ENCODE measurements around the gene WDR55. TPM values are rescaled to one million over a fixed set of nuclear protein-coding genes. Genes with fewer than 3 reads are reported as not detected.
"Not testable (repeated sequence)": the region's sequence is repeated elsewhere in the genome, so short reads cannot be mapped to it uniquely, and the experiment has no call there.

Gene WDR55
- total RNA-seq, 2 experiments from 2014 or later: 40.1 to 41.1 TPM

DNA sequence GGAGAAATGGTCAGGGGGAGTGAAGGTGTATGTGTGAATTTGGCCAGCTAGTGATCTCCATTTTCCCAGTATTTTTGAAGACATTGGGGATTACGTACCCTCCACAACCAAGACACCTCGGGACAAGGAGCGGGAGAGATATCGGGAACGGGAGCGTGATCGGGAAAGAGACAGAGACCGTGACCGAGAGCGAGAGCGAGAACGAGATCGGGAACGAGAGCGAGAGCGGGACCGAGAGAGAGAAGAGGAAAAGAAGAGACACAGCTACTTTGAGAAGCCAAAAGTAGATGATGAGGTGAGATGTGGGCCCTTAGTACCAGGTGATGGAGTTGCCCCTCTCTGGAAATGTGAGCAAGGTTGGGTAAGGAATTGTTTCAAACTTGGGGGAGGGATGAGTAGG is 5.8 kb upstream of the WDR55 start:
- ChIA-PET POLR2A (interaction anchor here (1.3 kb wide), 1 partner anchor 11 kb away, joined by 5 read pairs; the partner anchor contains the start of genes IK and NDUFA2), CTCF (no interaction called here)
- no peaks in the 10 kb centered on the region for H3K9me3 Mint-ChIP-seq (ENCODE audit: insufficient read depth)
- ATAC-seq (no peak), DNase-seq (no peak)
- no peaks in the 10 kb centered on the region for H3K27me3 Mint-ChIP-seq (ENCODE audit: low read depth)
- peaks cover 4% of the 10 kb centered on the region for H3K4me1 Mint-ChIP-seq (ENCODE audit: low read depth)
- H3K27ac Mint-ChIP-seq: no peak overlapping the region
- peaks cover 82% of the 10 kb centered on the region for H3K36me3 Mint-ChIP-seq (ENCODE audit: low read depth)
- no peak overlapping the region for H3K4me3 Mint-ChIP-seq

DNA sequence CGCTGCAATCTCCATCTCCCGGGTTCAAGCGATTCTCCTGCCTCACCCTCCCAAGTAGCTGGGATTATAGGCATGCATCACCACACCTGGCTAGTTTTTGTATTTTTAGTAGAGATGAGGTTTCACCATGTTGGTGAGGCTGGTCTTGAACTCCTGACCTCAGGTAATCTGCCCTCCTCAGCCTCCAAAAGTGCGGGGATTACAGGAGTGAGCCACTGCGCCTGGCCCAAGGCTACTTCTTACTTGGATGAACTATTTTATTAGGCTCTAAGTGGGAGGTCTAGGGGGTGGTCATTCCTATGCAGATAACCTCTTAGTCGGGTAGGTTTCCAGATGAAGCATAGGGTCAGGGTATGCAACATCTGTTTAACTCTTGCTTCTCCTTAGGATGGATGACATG is 4.3 kb upstream of the WDR55 start:
- POLR2A ChIA-PET, CTCF ChIA-PET: not testable (repeated sequence)

DNA sequence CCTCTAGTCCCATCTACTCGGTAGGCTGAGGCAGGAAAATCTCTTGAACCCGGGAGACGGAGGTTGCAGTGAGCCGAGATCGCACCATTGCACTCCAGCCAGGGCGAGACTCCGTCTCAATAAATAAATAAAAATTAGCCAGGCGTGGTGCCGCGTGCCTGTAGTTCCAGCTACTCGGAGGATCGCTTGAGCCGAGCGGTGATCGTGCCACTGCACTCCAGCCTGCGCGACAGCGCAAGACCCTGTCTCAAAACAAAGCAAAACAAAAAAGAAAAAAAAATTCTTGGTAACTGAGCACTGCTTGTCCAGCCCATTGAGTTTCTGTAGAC is 710 bp upstream of the WDR55 start:
- ATAC-seq (no peak), DNase-seq (no peak)
- ChIA-PET POLR2A (interaction anchor here (0.9 to 5.8 kb wide), 8 partner anchors 11 to 117 kb away, joined by 3 to 44 read pairs (median 4); partner anchors contain the start of genes EIF4EBP3, HARS1, HARS2 and IK), CTCF (interaction anchor here (3.1 kb wide), 1 partner anchor 17 kb away, joined by 13 read pairs; the partner anchor contains the start of genes IK and NDUFA2)
- Mint-ChIP-seq H3K36me3 (ENCODE audit: low read depth) (peaks cover 75% of the 10 kb centered on the region), H3K4me3 (peak overlapping the region; percentile 98), H3K27ac (peak overlapping the region; percentile 96), H3K4me1 (ENCODE audit: low read depth) (peaks cover 35% of the 10 kb centered on the region), H3K27me3 (ENCODE audit: low read depth) (no peaks in the 10 kb centered on the region), H3K9me3 (ENCODE audit: insufficient read depth) (no peaks in the 10 kb centered on the region)

More for the DNA sequence above, 4.3 kb upstream of the WDR55 start:
- Mint-ChIP-seq H3K4me1 (ENCODE audit: low read depth) (peaks cover 12% of the 10 kb centered on the region), H3K36me3 (ENCODE audit: low read depth) (peaks cover 71% of the 10 kb centered on the region)
- not testable (repeated sequence) for H3K27ac Mint-ChIP-seq; DNase-seq; H3K9me3 Mint-ChIP-seq (ENCODE audit: insufficient read depth); H3K27me3 Mint-ChIP-seq (ENCODE audit: low read depth); H3K4me3 Mint-ChIP-seq; ATAC-seq

DNA sequence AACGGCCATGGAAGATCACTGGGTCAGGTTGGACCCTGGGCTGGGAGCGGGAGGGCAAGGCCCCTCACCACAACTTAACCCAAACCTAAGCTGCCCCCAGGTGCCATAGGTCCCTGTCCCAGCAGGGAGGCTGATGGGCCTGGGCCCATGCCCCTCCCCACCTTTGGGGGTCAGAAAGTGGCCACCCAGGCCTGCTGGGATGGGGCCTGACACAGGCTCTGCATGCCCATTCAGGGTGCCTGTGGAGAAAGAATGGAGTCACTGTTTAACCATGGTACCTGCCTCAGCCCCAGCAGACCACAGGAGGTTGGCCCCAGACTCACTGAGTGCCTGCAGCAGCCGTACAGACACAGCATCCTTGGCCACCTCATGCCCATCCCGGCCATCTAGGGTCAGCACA is 6.3 kb downstream of the WDR55 start:
- Mint-ChIP-seq H3K36me3 (ENCODE audit: low read depth) (peaks cover 67% of the 10 kb centered on the region), H3K4me1 (ENCODE audit: low read depth) (peaks cover 21% of the 10 kb centered on the region)
- ATAC-seq; CTCF ChIA-PET; POLR2A ChIA-PET; H3K27ac Mint-ChIP-seq; H3K27me3 Mint-ChIP-seq (ENCODE audit: low read depth); DNase-seq; H3K9me3 Mint-ChIP-seq (ENCODE audit: insufficient read depth); H3K4me3 Mint-ChIP-seq: not testable (repeated sequence)

DNA sequence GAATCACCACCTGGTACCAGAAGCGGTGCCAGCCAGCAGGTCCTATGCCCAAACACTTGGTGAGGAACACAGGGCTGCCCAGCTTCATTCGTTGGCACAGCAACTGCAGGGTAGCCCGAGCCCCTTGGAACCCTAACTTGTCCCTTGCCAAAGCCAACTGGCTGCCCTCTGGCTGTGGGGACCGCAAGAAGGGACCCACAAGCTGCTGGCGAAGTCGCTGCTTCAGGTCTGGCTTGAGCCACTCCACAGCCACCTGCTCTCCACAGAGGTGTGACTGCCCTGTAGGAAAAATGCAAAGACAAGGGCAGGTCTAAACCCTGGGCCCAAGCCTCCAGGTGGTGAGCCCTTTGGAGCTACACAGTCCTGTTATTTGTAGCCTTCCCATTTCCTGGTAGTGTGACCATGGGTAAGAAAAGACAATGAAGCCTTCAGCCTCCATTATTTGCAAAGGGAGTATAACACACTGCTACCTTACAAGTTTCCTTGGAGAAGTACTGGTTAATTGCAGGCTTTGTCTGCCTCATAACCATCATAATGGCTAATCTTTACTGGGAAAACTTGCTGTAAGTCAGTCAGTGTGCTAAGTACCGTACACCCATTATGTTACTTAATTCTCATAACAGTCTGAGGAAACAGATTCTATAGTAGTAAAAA is 6.9 kb downstream of the WDR55 start:
- DNase-seq: no peak
- Mint-ChIP-seq H3K27me3 (ENCODE audit: low read depth) (no peaks in the 10 kb centered on the region), H3K36me3 (ENCODE audit: low read depth) (peaks cover 69% of the 10 kb centered on the region), H3K4me1 (ENCODE audit: low read depth) (peaks cover 16% of the 10 kb centered on the region), H3K27ac (no peak overlapping the region), H3K4me3 (no peak overlapping the region), H3K9me3 (ENCODE audit: insufficient read depth) (no peaks in the 10 kb centered on the region)
- ChIA-PET CTCF (no interaction called here), POLR2A (interaction anchor here (1.0 kb wide), 2 partner anchors 16 to 29 kb away, joined by 3 read pairs; partner anchors contain the start of gene ZMAT2)
- no peak for ATAC-seq

DNA sequence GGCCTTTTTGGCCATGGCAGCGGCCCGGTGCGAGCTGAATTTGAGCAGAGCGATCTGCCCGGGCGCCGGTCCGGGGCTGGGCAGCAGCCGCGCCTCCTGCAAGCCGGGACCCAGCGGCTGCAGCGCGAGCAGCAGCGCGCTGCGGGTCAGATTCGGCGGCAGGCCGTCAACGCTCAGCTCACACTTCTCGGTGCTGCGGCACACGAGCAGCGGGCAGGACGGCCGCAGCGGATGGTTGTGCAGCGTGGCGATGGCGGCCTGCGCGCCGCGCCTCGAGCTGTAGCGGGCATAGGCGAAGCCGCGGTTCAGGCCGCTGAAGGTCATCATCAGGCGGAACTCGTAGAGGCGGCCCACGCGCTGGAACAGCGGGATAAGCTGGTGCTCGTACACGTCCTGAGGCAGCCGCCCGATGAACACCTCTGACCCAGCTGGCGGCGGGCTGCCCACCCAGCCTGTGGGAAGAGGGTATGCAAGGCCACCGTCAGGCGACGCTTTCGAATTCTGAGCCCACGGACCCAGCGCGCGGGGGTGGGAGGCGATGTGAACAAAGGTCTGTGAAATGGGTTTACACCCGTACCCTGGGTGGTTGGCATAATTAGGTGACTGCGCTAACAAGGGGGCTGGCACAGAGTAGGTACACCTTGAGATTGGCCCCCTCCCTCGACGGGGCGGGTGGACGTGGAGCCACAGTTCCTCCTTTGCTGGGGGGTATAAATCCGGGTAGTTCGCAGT is 7.9 kb downstream of the WDR55 start:
- no peak for DNase-seq
- ChIA-PET POLR2A (interaction anchor here (1.0 kb wide), 2 partner anchors 17 to 28 kb away, joined by 3 read pairs; partner anchors contain the start of gene ZMAT2), CTCF (no interaction called here)
- Mint-ChIP-seq H3K4me3 (no peak overlapping the region), H3K27me3 (ENCODE audit: low read depth) (no peaks in the 10 kb centered on the region), H3K27ac (no peak overlapping the region), H3K36me3 (ENCODE audit: low read depth) (peaks cover 67% of the 10 kb centered on the region), H3K9me3 (ENCODE audit: insufficient read depth) (no peaks in the 10 kb centered on the region), H3K4me1 (ENCODE audit: low read depth) (peaks cover 6% of the 10 kb centered on the region)
- no peak for ATAC-seq

DNA sequence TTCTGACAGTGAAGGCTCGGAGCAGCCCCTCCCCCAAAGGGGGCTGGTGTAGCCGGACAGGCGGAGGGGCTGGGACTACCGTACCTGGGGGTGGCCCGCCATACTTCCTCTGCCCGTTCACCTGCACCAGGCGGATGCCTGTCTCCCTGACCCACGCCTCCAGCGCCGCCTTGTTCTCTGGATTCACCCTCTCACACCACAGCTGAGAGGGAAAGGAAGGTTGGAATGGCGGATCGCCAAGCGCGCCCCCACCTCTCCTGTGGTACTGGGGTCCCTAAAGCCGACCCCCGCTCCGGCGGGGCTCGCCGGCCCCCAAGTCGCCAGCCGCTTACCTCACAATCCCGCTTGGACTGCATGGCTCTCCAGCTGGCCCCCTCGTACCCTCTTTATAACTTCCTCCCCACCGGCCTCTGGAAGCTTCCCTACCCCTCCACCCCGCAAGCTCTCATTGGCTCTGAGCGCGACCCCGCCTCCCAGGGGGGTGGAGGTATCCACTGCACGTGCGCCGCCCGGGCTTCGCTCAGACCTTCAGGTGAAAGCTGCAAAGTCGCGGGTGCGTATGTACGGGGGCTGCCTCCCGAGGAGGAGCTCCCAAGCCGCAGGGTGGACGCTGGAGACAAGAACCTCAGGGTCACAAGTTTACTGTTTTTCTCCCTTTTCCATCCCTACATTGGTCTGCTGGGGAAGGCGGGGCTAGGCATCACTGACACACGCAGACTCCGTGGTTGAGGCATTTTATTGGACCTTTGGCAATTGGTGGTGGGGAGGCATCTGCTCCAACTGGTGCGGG is 8.7 kb downstream of the WDR55 start, which contains the start of gene DND1:
Gene DND1 (minus strand): TSS at position 390 of the 790 bp plus-strand sequence. CDS start 34 bp downstream, at position 356.
- ChIA-PET POLR2A (no interaction called here), CTCF (no interaction called here)
- H3K27me3 Mint-ChIP-seq (ENCODE audit: low read depth): no peaks in the 10 kb centered on the region
- H3K9me3 Mint-ChIP-seq (ENCODE audit: insufficient read depth): no peaks in the 10 kb centered on the region
- no peak for DNase-seq
- H3K4me1 Mint-ChIP-seq (ENCODE audit: low read depth): peaks cover 4% of the 10 kb centered on the region
- peak within 1 kb of the TSS; percentile 18 for H3K27ac Mint-ChIP-seq
- ATAC-seq: peak; percentile 18
- no peak within 1 kb of the TSS for H3K4me3 Mint-ChIP-seq
- H3K36me3 Mint-ChIP-seq (ENCODE audit: low read depth): peaks cover 65% of the 10 kb centered on the region

DNA sequence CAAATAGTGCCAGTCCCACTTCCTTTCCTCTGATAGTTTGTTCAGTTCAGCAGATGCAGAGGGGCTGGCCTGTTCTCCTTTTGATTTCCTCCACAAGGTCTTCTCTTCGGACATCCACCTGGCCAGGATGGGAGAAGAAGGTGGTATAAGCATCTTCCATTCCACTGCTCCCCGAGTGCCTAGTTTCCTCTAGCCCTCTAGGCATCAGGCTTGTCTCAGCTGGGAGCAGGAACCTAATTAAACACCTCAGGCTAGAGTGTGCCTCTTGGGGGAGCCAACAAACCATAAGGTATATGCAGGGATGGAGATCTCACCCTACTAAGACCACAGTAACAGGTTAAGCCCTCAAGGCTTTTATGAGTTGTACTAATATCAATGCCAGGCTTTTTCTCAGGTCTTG is 9.5 kb downstream of the WDR55 start:
- H3K36me3 Mint-ChIP-seq (ENCODE audit: low read depth): peaks cover 64% of the 10 kb centered on the region
- DNase-seq (no peak), ATAC-seq (no peak)
- peak overlapping the region; percentile 18 for H3K27ac Mint-ChIP-seq
- ChIA-PET POLR2A (interaction anchor here (1.5 to 2.1 kb wide), 2 partner anchors 17 to 26 kb away, joined by 6 to 7 read pairs; partner anchors contain the start of genes HARS1, HARS2, IK and NDUFA2), CTCF (no interaction called here)
- H3K4me3 Mint-ChIP-seq: no peak overlapping the region
- H3K4me1 Mint-ChIP-seq (ENCODE audit: low read depth): peaks cover 4% of the 10 kb centered on the region
- no peaks in the 10 kb centered on the region for H3K27me3 Mint-ChIP-seq (ENCODE audit: low read depth)
- no peaks in the 10 kb centered on the region for H3K9me3 Mint-ChIP-seq (ENCODE audit: insufficient read depth)

DNA sequence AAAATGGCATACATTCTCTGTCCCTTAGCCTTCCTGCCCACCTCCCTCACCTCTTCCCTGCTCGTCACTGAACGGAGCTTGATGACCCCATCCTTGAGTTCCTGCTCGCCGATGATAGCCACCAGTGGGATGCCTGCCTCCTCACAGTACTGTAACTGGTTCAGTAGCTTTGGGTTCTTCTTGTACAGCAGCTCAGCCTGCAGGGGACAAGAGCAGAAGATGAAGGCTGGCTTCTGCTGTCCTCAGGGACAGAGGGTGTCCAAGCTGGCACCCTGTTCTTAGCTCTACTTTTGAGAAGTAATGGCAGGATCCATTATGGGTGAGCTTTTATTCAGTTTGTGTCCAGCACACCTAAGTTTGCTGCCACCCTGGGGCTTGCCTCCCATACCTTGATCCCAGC is 9.9 kb downstream of the WDR55 start:
- CTCF ChIA-PET: interaction anchor here (1.1 kb wide), 1 partner anchor 9 kb away, joined by 4 read pairs; no protein-coding TSS in a partner anchor
- ATAC-seq (no peak), DNase-seq (no peak)
- Mint-ChIP-seq H3K9me3 (ENCODE audit: insufficient read depth) (no peaks in the 10 kb centered on the region), H3K27ac (peak overlapping the region; percentile 23), H3K27me3 (ENCODE audit: low read depth) (no peaks in the 10 kb centered on the region), H3K4me3 (no peak overlapping the region), H3K4me1 (ENCODE audit: low read depth) (peaks cover 4% of the 10 kb centered on the region), H3K36me3 (ENCODE audit: low read depth) (peaks cover 64% of the 10 kb centered on the region)
- POLR2A ChIA-PET: interaction anchor here (1.1 to 2.1 kb wide), 3 partner anchors 14 to 27 kb away, joined by 3 to 7 read pairs (median 6); partner anchors contain the start of genes HARS1, HARS2, IK and NDUFA2

DNA sequence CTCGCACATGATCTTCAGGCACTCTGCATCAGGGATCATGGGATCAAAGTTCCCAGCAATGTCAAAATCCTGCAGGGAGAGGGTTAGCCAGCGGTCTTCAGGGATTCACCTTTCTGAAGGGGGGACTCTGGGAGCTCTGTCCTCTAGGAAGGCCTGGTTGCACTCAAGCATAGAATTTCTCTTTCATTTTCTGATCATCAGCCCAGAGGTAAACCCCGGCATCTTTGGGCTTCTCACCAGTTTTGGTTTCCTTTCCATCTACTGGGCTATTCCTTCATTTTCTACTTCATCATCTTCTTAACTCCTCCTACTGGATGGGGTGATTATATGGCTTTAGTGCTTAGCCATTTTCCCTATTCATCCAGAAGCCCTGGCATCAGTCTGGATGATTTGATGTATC is 13.2 kb downstream of the WDR55 start:
- Mint-ChIP-seq H3K27me3 (ENCODE audit: low read depth) (no peaks in the 10 kb centered on the region), H3K4me1 (ENCODE audit: low read depth) (peaks cover 4% of the 10 kb centered on the region), H3K9me3 (ENCODE audit: insufficient read depth) (no peaks in the 10 kb centered on the region), H3K4me3 (no peak overlapping the region), H3K27ac (no peak overlapping the region), H3K36me3 (ENCODE audit: low read depth) (peaks cover 63% of the 10 kb centered on the region)
- ATAC-seq (no peak), DNase-seq (no peak)
- ChIA-PET CTCF (no interaction called here), POLR2A (interaction anchor here (0.8 to 3.3 kb wide), 2 partner anchors 11 to 13 kb away, joined by 3 to 10 read pairs; partner anchors contain the start of genes HARS1 and HARS2)

DNA sequence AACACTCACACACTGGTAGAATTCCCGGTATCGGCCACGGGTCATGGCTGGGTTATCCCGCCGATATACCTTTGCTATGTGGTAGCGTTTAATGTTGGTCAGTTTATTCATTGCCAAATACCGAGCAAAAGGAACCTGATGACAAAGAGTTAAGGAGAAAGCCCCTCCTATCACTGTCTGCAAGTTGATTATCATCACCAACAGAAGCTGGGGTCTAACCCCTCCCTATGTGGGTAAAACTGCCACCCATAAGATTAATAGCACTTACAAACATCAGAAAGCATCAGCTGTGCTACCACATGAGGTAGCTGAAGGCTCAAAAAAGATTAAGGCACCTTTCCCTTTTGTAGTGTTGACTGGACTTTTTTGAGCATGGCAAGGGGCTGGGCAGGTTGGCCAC is 14.3 kb downstream of the WDR55 start:
- Mint-ChIP-seq H3K4me3 (no peak overlapping the region), H3K9me3 (ENCODE audit: insufficient read depth) (no peaks in the 10 kb centered on the region), H3K27me3 (ENCODE audit: low read depth) (no peaks in the 10 kb centered on the region), H3K4me1 (ENCODE audit: low read depth) (peaks cover 4% of the 10 kb centered on the region), H3K36me3 (ENCODE audit: low read depth) (peaks cover 62% of the 10 kb centered on the region), H3K27ac (no peak overlapping the region)
- DNase-seq (no peak), ATAC-seq (no peak)
- CTCF ChIA-PET: no interaction called here
- POLR2A ChIA-PET: interaction anchor here (1.0 to 3.3 kb wide), 2 partner anchors 12 to 31 kb away, joined by 3 to 10 read pairs; partner anchors contain the start of genes HARS1, HARS2 and IK

Data from activated CD8-positive, alpha-beta T cell treated with anti-CD3 and anti-CD28 coated beads, Interleukin-2, amount 10 ng/mL, durations not matched to agents 7 days and 5 days (primary cell).